Measurements from ENCODE around the gene ITK.

- no peak for TF ChIP-seq CTCF (IDR thresholded peaks at IDR 0.05)
- TF ChIP-seq POLR2A (IDR thresholded peaks at IDR 0.05), result no peak
These were observed 16.1 kb upstream of the ITK start for GRCh38 chr5:157164521-157164920.

Data from testis (tissue), 2 donors.